ENCODE data around the gene SPINT2.

SPINT2 gene

DNA sequence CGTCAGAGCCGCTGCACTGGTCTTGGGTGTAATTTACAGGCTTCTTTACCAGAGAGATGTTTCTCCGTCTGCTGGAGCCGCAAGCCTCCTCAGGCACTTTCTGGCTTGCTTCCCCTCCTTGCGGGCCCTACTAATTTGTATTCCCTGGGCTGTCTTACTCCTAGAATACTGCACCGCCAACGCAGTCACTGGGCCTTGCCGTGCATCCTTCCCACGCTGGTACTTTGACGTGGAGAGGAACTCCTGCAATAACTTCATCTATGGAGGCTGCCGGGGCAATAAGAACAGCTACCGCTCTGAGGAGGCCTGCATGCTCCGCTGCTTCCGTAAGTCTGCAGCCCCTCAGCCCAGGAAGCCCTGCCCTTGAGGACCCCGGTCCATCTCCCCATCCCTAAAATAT, 25.6 kb downstream of the SPINT2 start:
- ATAC-seq: no peak
- TF ChIP-seq PPARA (CRISPR knock-in tag; IDR thresholded peaks at IDR 0.05; ENCODE audit: borderline replicate concordance): no peak
- no peak for TF ChIP-seq OSR1 (CRISPR knock-in tag; IDR thresholded peaks at IDR 0.05)
- TF ChIP-seq TOX (CRISPR knock-in tag; IDR thresholded peaks at IDR 0.05; ENCODE audit: borderline replicate concordance): no peak
- no peak for TF ChIP-seq ZNF8 (CRISPR knock-in tag; IDR thresholded peaks at IDR 0.05)
- TF ChIP-seq GLIS3 (CRISPR knock-in tag; IDR thresholded peaks at IDR 0.05): no peak
- no peak for TF ChIP-seq ESRRG (CRISPR knock-in tag; IDR thresholded peaks at IDR 0.05)
- no peak for TF ChIP-seq ZNF565 (CRISPR knock-in tag; conservative IDR thresholded peaks at IDR 0.05; ENCODE audit: low read depth)
- TF ChIP-seq ZNF70 (CRISPR knock-in tag; IDR thresholded peaks at IDR 0.05): no peak
- TF ChIP-seq ZC3H10 (CRISPR knock-in tag; IDR thresholded peaks at IDR 0.05): no peak
- TF ChIP-seq ARNTL (CRISPR knock-in tag; IDR thresholded peaks at IDR 0.05; ENCODE audit: borderline replicate concordance, low read depth): no peak
- TF ChIP-seq RARB (CRISPR knock-in tag; IDR thresholded peaks at IDR 0.05): no peak
- no peak for TF ChIP-seq CREB5 (CRISPR knock-in tag; IDR thresholded peaks at IDR 0.05; ENCODE audit: low read depth)
- no peak for TF ChIP-seq CSDC2 (CRISPR knock-in tag; IDR thresholded peaks at IDR 0.05)
- TF ChIP-seq PATZ1 (CRISPR knock-in tag; IDR thresholded peaks at IDR 0.05; ENCODE audit: borderline replicate concordance): no peak

GRCh38 chr19:38290631-38291147, 26.3 kb downstream of the SPINT2 start:
- ATAC-seq: peak; percentile 66
- TF ChIP-seq, protein P1, sequence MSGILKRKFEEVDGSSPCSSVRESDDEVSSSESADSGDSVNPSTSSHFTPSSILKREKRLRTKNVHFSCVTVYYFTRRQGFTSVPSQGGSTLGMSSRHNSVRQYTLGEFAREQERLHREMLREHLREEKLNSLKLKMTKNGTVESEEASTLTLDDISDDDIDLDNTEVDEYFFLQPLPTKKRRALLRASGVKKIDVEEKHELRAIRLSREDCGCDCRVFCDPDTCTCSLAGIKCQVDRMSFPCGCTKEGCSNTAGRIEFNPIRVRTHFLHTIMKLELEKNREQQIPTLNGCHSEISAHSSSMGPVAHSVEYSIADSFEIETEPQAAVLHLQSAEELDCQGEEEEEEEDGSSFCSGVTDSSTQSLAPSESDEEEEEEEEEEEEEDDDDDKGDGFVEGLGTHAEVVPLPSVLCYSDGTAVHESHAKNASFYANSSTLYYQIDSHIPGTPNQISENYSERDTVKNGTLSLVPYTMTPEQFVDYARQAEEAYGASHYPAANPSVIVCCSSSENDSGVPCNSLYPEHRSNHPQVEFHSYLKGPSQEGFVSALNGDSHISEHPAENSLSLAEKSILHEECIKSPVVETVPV (CRISPR knock-in tag; IDR thresholded peaks at IDR 0.05): no peak
- TF ChIP-seq PATZ1 (CRISPR knock-in tag; IDR thresholded peaks at IDR 0.05; ENCODE audit: borderline replicate concordance) (no peak), CSDC2 (CRISPR knock-in tag; IDR thresholded peaks at IDR 0.05) (no peak)
- TF ChIP-seq, protein P2, sequence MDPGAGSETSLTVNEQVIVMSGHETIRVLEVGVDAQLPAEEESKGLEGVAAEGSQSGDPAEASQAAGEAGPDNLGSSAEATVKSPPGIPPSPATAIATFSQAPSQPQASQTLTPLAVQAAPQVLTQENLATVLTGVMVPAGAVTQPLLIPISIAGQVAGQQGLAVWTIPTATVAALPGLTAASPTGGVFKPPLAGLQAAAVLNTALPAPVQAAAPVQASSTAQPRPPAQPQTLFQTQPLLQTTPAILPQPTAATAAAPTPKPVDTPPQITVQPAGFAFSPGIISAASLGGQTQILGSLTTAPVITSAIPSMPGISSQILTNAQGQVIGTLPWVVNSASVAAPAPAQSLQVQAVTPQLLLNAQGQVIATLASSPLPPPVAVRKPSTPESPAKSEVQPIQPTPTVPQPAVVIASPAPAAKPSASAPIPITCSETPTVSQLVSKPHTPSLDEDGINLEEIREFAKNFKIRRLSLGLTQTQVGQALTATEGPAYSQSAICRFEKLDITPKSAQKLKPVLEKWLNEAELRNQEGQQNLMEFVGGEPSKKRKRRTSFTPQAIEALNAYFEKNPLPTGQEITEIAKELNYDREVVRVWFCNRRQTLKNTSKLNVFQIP (CRISPR knock-in tag; IDR thresholded peaks at IDR 0.05; ENCODE audit: borderline replicate concordance, low read depth): no peak

DNA sequence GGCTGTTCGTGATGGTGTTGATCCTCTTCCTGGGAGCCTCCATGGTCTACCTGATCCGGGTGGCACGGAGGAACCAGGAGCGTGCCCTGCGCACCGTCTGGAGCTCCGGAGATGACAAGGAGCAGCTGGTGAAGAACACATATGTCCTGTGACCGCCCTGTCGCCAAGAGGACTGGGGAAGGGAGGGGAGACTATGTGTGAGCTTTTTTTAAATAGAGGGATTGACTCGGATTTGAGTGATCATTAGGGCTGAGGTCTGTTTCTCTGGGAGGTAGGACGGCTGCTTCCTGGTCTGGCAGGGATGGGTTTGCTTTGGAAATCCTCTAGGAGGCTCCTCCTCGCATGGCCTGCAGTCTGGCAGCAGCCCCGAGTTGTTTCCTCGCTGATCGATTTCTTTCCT, 27.5 kb downstream of the SPINT2 start:
- ATAC-seq: no peak; the same call in 2 of the 3 replicates
- TF ChIP-seq, protein P1 (CRISPR knock-in tag; IDR thresholded peaks at IDR 0.05): no peak
- no peak for TF ChIP-seq ZC3H10 (CRISPR knock-in tag; IDR thresholded peaks at IDR 0.05)
- TF ChIP-seq, protein P3, sequence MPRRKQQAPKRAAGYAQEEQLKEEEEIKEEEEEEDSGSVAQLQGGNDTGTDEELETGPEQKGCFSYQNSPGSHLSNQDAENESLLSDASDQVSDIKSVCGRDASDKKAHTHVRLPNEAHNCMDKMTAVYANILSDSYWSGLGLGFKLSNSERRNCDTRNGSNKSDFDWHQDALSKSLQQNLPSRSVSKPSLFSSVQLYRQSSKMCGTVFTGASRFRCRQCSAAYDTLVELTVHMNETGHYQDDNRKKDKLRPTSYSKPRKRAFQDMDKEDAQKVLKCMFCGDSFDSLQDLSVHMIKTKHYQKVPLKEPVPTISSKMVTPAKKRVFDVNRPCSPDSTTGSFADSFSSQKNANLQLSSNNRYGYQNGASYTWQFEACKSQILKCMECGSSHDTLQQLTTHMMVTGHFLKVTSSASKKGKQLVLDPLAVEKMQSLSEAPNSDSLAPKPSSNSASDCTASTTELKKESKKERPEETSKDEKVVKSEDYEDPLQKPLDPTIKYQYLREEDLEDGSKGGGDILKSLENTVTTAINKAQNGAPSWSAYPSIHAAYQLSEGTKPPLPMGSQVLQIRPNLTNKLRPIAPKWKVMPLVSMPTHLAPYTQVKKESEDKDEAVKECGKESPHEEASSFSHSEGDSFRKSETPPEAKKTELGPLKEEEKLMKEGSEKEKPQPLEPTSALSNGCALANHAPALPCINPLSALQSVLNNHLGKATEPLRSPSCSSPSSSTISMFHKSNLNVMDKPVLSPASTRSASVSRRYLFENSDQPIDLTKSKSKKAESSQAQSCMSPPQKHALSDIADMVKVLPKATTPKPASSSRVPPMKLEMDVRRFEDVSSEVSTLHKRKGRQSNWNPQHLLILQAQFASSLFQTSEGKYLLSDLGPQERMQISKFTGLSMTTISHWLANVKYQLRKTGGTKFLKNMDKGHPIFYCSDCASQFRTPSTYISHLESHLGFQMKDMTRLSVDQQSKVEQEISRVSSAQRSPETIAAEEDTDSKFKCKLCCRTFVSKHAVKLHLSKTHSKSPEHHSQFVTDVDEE (CRISPR knock-in tag; IDR thresholded peaks at IDR 0.05): no peak
- no peak for TF ChIP-seq GLIS3 (CRISPR knock-in tag; IDR thresholded peaks at IDR 0.05)
- TF ChIP-seq ESRRG (CRISPR knock-in tag; IDR thresholded peaks at IDR 0.05): no peak
- no peak for TF ChIP-seq PPARA (CRISPR knock-in tag; IDR thresholded peaks at IDR 0.05; ENCODE audit: borderline replicate concordance)
- no peak for TF ChIP-seq ZNF70 (CRISPR knock-in tag; IDR thresholded peaks at IDR 0.05)
- TF ChIP-seq ISL1 (CRISPR knock-in tag; IDR thresholded peaks at IDR 0.05): no peak

Measured in SK-N-SH treated with all-trans-retinoic acid at 6 μM for 48 hours (cell line).